Epidermal melanocyte (primary cell): ENCODE measurements around the gene HELZ.

Source experiments
- DNase-seq: peaks from one replicate; pipeline ENCODE4 v3.0.0; 2011; ENCODE audit warnings: low spot score; ENCODE audit not compliant: insufficient read length

Gene HELZ

DNA sequence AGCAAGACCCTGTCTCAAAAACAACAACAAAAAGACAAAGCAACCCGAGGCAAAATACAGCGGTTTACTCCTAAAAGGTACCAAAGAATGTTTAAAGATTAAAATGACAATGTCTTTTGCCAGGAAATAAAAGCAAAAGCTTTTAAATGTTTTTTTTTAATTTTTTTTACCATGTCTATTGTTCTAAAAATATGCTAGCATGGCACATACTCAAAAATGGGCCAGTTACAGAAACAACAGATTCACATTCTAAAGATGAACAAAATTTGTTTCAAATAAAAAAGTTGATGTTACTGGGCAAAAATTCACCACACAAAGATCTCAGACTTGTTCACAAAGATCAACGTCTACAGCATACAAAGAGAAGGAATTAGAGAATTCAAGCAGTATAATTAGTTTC, 159.6 kb downstream of the HELZ start:
- DNase-seq = no peak

- no peak for DNase-seq
These were observed 162.9 kb downstream of the HELZ start for GRCh38 chr17:67082107-67082506.

DNA sequence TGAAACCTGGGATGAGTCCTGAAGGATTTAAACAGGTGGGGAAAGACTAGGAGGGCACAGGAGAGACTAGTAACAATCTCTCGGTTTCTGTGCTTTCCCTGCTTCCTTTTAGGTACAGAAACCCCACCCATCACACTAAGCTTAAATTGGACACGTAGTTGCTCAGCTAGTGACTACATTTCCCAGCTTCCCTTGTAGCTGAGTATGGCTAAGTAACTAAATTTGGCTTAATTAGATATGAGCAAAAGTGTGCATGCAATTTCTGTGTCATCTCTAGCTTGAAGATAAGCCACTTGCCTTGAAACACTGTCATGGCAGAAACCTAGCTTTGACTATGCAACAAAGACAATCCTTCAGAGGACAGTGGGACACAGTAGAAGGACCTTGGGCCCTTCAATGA, 164.2 kb downstream of the HELZ start:
- DNase-seq = no peak

DNA sequence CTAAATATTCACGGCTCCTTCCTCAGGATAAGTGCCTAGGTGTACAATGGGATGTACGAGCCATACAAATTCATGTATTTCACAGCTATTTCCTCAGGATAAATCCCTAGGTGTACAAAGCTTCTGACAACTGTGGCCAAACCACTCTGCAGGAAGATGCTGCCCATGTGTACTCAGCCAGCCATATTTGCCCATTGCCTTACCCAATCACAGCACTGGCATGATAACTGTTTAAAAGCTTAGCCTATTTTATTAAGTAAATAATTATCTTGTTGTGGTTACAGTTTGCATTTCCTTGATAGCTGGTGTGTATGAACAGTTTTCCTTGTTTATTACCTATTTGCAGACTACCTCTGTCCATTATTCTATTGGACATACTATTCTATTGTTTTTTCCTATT, 165.5 kb downstream of the HELZ start:
- no peak for DNase-seq

DNA sequence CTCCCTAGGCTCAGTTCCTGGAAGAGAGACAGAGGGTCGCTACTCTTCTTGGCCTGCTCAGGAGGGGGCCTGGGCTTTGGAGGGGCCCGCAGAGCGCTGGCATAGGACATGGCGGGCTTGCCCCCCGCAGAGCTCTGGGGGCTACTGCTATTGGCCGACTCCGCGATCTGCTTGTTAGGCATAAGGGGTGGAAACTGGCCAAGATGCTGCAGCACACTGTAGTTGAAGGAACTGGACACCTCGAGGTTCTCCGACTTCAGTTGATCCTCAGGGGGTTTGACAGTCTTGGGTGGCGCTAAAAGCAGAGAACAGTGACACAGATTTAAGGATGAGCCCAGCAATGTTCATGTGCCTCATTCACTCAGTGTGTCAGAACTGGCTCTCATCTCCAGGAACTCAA, 166.7 kb downstream of the HELZ start:
- DNase-seq = no peak

DNA sequence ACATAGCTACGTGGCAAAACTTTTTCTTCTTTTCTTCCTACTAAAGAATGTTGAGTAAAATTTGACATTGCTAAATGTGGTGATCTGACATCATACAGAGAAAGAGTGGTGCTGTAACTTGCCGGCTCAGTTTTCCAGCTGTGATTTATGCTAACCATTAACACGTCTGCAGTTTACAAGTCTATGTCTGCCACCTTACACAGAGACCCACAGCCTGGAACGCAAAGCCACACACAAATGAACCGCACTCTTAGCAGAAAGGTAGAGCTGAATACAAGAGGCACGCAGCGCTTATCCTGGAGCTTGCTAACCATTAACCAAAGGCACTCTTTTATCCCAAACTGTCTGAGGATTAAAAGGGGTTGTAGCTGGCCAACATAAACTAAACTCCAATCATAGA, 168.7 kb downstream of the HELZ start:
- DNase-seq = no peak

- no peak for DNase-seq
These were observed 170.2 kb downstream of the HELZ start for GRCh38 chr17:67074781-67075180.

DNA sequence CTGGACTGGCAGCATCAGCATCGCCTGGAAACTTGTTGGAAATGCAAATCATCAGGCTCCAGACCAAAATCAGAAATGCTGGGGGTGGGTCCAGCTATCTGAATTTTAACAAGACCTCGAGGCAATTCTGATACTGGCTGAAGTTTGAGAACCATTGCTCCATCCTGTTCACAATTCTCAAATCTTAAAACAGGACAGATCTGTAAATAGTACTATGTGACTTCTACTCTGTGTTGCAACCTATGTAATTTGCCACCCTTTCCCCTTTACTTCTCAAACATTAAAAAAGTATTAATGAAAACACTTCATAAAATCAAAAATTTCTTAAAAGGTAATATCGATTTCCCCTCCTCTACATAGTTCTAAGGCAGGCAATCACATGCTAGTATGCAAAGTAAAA, 172.1 kb downstream of the HELZ start:
- DNase-seq = no peak

DNA sequence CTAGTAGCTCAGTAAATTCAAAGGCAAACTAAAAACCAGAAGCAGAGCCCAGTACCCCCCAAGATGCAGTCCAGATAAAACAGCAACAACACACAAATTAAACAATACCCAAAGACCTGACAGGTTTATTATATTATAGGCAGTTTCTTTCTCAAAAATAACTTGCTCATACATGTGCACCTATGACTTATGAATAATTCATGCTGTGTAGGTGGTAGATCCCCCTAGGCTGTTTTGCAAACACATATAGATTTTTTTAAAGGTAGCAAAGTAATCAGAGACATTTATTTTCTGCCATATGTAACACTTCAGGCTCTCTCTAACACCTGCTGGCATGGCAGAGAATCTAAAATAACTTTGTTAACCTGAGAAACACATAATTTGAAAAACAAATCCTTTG, 173.4 kb downstream of the HELZ start:
- DNase-seq = no peak

- DNase-seq = no peak
These were observed 175.3 kb downstream of the HELZ start for GRCh38 chr17:67069603-67070136.

DNA sequence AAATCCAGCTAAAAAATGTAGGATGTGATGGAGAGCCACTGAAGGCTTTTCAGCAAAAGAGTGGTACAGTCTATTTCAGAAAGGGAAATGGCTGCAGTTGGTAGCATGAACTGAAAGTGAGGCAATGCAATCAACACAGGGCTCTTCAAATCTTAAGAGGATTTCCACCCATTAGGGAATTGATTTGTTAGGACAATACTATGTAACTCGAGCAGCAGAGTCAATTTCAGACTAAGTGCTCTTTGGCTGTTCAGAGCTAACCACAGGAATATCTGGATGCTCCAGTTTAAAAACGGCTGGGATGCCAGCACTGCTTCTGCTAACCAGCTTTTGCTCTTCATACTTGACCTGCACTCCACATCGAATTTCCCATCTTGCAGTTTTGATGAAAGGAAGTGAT, 176.0 kb downstream of the HELZ start:
- no peak for DNase-seq

DNA sequence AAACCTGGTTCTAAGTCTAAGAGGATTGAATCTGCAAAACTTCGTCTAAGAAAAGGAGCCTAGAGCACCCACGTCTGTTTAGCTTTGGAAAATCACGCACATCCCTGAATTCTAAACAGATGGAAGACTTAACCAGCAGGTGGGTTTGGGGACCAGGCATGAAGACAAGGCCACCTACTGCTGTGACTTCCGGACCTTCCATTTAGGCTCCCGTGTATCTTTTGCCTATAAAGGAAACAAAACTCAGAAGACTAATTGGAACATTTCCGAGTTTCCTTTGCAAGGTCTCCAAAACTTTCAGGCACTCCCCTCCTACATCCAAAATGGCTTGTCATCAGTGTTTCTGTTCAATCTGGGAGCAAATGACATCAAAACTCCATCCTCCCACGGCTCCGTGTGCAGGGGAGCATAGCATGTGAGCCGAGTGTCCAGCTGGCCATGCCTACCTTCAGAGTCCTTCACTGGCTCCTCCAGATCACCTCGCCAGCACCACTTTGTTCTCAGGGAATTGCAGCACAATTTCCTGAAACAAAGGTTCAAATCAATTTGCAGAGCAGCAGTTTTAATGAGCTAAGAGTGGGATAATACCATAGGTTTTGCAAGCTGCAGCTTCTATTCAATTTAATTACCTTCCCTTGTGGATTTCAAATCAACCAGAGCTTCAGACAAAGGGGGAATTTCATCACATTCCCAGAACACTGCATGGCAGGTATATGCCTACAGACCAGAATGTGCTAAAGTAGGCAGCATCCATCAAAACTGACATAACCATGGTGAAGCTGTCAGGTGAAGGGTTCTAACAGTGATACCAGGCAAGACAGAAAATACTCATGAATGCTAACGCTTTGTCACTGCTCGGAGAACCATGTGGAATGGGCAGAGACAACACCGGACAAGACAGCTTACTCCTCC, 177.2 kb downstream of the HELZ start:
- no peak for DNase-seq

DNA sequence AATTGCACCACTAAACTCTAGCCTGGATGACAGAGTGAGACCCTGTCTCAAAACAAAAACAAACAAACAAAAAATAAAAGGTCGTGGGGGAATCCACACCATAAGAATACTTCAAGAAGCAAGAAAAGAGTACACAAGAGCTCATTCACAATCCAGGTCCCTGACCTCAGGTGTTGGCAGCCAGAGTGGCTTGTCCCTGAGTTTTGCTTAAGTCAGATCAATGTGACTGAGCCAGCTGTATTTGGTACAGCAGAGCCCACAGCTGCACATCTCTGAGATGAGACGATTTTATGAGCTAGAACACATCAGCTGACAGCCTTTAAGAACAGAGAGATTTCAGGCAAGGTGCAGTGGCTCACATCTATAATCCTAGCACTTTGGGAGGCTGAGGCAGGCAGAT, 178.3 kb downstream of the HELZ start:
- DNase-seq = no peak

DNA sequence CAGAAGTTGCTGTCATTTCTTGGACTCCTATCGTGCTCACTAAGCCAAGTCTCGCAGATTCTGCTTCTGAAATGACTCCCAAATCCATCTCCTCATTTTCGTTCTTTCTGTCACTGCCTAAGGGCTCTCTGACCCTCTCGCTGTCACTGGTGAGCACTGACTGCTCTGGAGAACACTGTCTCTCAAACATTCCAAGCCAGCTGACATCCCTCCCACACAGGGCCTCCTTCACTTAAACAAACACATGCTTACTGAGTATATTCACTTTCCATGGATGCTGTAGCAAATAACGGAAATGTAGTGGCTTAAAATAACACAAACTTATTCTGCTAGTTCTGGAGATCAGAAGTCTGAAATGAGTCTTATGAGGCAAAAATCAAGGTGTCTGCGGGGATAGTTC, 181.9 kb downstream of the HELZ start:
- no peak for DNase-seq

DNA sequence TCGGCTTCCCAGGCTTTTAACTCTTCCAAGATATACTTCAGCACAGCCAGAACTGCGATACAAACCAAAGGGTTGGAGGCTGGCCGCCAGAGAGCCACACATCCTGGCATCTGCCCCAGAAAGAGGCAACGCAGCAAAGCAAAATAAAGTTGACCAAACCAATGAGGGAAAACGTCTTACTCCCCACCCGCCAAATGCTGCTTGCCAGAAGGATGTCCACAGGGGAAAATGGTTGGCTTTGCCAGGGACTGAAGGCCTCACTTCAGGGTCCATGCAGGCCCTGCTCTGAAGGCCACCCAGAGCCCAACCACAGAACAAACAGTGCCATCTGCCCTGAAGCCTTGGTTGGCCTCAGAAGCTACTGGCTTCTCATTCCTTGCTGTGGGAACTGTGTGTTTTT, 185.6 kb downstream of the HELZ start:
- DNase-seq = no peak

DNA sequence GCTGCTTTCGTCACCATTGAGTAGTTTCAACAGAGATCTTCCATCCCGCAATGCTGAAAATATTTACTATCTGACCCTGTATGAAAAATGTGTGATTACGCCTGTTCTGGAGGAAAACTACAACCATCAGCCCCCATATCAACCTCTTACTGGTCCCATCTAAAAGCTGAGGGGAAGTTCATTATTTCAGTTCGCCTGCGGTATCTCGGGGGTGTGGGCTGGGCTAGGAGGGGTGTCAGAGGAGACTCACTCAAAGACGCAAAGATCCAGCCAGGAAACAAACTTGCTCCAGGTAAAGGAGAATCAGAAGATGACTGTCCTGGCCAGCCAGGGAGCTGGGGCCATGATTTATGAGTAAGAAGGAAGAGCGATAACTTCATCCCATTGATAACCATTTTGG, 187.0 kb downstream of the HELZ start:
- no peak for DNase-seq

GRCh38 chr17:67056746-67057490, 188.1 kb downstream of the HELZ start:
- DNase-seq = no peak

- no peak for DNase-seq
These were observed 188.9 kb downstream of the HELZ start for GRCh38 chr17:67055811-67056745.

GRCh38 chr17:67055041-67055443, 190.0 kb downstream of the HELZ start:
- no peak for DNase-seq

- no peak for DNase-seq
These were observed 190.4 kb downstream of the HELZ start for GRCh38 chr17:67054608-67055007.

- DNase-seq = no peak
These were observed 190.9 kb downstream of the HELZ start for GRCh38 chr17:67054011-67054591.
